Mesenchymal stem cell (in vitro differentiated cells and primary cell): ENCODE measurements around the gene TGFBR2.

Source experiments
- DNase-seq: peaks from one replicate; pipeline ENCODE4 v3.0.0-alpha.2; 2013
- H2AFZ ChIP-seq: one replicate; pipeline ENCODE4 v1.6.1; 2013; ENCODE audit warnings: low read depth, mild to moderate bottlenecking, control low read depth, inconsistent platforms, low read length, moderate library complexity
- H2AK5ac ChIP-seq: 2 replicates; pipeline ENCODE4 v1.6.1; 2013; ENCODE audit warnings: low read length, moderate library complexity, mild to moderate bottlenecking, inconsistent platforms; ENCODE audit not compliant: severe bottlenecking
- H2BK120ac ChIP-seq: one replicate; pipeline ENCODE4 v1.6.1; 2013; ENCODE audit warnings: low read depth, mild to moderate bottlenecking, inconsistent platforms, low read length, moderate library complexity
- H2BK12ac ChIP-seq, 2 experiments: one replicate each; pipeline ENCODE4 v1.6.1; 2013; ENCODE audit warnings: inconsistent platforms in 2 of 2, low read length in 2 of 2, mild to moderate bottlenecking in 2 of 2, moderate library complexity in 2 of 2, control low read depth in 1 of 2
- H2BK15ac ChIP-seq: one replicate; pipeline ENCODE4 v1.6.1; 2013; ENCODE audit warnings: mild to moderate bottlenecking, low read depth, inconsistent platforms; ENCODE audit not compliant: poor library complexity, severe bottlenecking
- H2BK5ac ChIP-seq: 2 replicates; pipeline ENCODE4 v1.6.1; 2013; ENCODE audit warnings: low read depth, mild to moderate bottlenecking, low read length, control low read depth, inconsistent platforms; ENCODE audit not compliant: poor library complexity, severe bottlenecking
- H3K14ac ChIP-seq, 2 experiments: one replicate each; pipeline ENCODE4 v1.6.1; 2013; ENCODE audit warnings: inconsistent platforms in 2 of 2, low read length in 2 of 2, control low read depth in 1 of 2, mild to moderate bottlenecking in 1 of 2, moderate library complexity in 1 of 2
- H3K18ac ChIP-seq, 2 experiments: one replicate each; pipeline ENCODE4 v1.6.1; 2013; ENCODE audit warnings: inconsistent platforms in 2 of 2, low read length in 2 of 2, control low read depth in 1 of 2, low read depth in 1 of 2, mild to moderate bottlenecking in 1 of 2
- H3K23ac ChIP-seq, 2 experiments: one replicate each; pipeline ENCODE4 v1.6.1; 2013; ENCODE audit warnings: inconsistent platforms in 2 of 2, low read length in 2 of 2, mild to moderate bottlenecking in 2 of 2, moderate library complexity in 2 of 2, control low read depth in 1 of 2
- H3K27ac ChIP-seq: 2 replicates; pipeline ENCODE4 v1.5.1; 2013; ENCODE audit warnings: mild to moderate bottlenecking, moderate library complexity, low read length, control low read depth, inconsistent platforms; ENCODE audit not compliant: poor library complexity, severe bottlenecking
- H3K27me3 ChIP-seq, 2 experiments: 2 replicates each; pipeline versions ENCODE4 v1.6.1 to v1.7.0; 2013; ENCODE audit warnings: low read length in 2 of 2, mild to moderate bottlenecking in 2 of 2, moderate library complexity in 2 of 2, control low read depth in 1 of 2, inconsistent platforms in 1 of 2; ENCODE audit not compliant: control insufficient read depth in 1 of 2, insufficient read depth in 1 of 2
- H3K36me3 ChIP-seq, 2 experiments: 2 replicates each; pipeline versions ENCODE4 v1.6.1 to v1.7.0; 2013; ENCODE audit warnings: low read length in 2 of 2, control low read depth in 1 of 2, inconsistent platforms in 1 of 2, low read depth in 1 of 2, mild to moderate bottlenecking in 1 of 2; ENCODE audit not compliant: insufficient read depth in 2 of 2, control insufficient read depth in 1 of 2
- H3K4ac ChIP-seq, 2 experiments: one replicate each; pipeline ENCODE4 v1.6.1; 2013; ENCODE audit warnings: inconsistent platforms in 2 of 2, low read length in 2 of 2, mild to moderate bottlenecking in 2 of 2, moderate library complexity in 2 of 2, control low read depth in 1 of 2, low read depth in 1 of 2
- H3K4me1 ChIP-seq: 2 replicates; pipeline ENCODE4 v1.6.1; 2013; ENCODE audit warnings: low read depth, low read length, control low read depth; ENCODE audit not compliant: control insufficient read depth, insufficient read depth
- H3K4me2 ChIP-seq: 2 replicates; pipeline ENCODE4 v1.6.1; 2013; ENCODE audit warnings: low read length, mild to moderate bottlenecking, inconsistent platforms; ENCODE audit not compliant: poor library complexity, severe bottlenecking
- H3K4me3 ChIP-seq, 2 experiments: 2 replicates each; pipeline versions ENCODE4 v1.5.1 to v1.7.0; 2013; ENCODE audit warnings: low read length in 2 of 2, mild to moderate bottlenecking in 2 of 2, control low read depth in 1 of 2, low read depth in 1 of 2; ENCODE audit not compliant: insufficient read depth in 1 of 2
- H3K79me1 ChIP-seq: replicated peaks from 2 replicates; pipeline ENCODE4 v1.6.1; 2013; ENCODE audit warnings: mild to moderate bottlenecking, control low read depth, low read length, inconsistent platforms; ENCODE audit not compliant: poor library complexity, severe bottlenecking
- H3K9ac ChIP-seq: 2 replicates; pipeline ENCODE4 v1.7.0; 2013; ENCODE audit warnings: mild to moderate bottlenecking, low read length, moderate library complexity
- H3K9me3 ChIP-seq: 2 replicates; pipeline ENCODE4 v1.7.0; 2013; ENCODE audit warnings: mild to moderate bottlenecking, low read length; ENCODE audit not compliant: control insufficient read depth
- H4K8ac ChIP-seq: one replicate; pipeline ENCODE4 v1.6.1; 2013; ENCODE audit warnings: inconsistent platforms, mild to moderate bottlenecking, low read length, moderate library complexity
- H4K91ac ChIP-seq: one replicate; pipeline ENCODE4 v1.6.1; 2013; ENCODE audit warnings: mild to moderate bottlenecking, low read length, inconsistent platforms
- WGBS: methylation state at CpG from one replicate; pipeline ENCODE4 v1.1.7; 2013; ENCODE audit warnings: mixed read lengths; 5-methylcytosine and 5-hydroxymethylcytosine counted together

TGFBR2 gene

DNA sequence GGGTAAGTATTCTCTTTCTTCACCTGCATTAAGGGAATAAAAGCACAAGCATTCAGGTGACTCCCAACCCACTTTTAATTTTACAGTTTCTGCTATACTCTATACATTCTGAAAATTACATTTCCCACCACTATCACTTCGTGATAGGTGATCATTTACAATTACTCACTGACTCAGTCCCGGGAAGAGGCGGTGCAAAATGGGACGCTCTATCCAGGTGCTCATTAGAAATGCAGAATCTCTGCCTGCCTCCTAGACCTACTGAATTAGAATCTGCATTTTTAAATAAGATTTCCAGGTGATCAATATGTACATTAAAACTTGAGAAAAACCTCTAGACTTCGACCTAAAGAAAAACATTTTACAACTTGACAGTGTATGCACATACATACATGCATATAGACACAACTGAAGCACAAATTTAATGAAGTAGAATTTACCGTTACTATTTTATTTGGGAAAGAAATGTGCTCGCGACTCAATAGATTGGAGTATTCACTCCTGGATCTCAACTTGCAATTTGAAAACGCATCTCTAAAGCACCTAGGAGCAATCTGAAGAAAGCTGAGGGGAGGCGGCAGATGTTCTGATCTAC, 598 bp upstream of the TGFBR2 start:
- Histone ChIP-seq H3K4me1 (peaks cover 5% of the 10 kb centered on the region), H4K8ac (no peak overlapping the region), H3K27me3 (no peaks in the 10 kb centered on the region), H3K27ac (peak overlapping the region; percentile 84), H3K18ac (no peak overlapping the region), H3K36me3 (peaks cover 0 to 11% of the 10 kb centered on the region in 2 experiments), H2BK120ac (no peak overlapping the region), H2BK5ac (peak overlapping the region; percentile 62), H3K9ac (peak overlapping the region; percentile 97), H2BK15ac (no peak overlapping the region), H3K23ac (no peak overlapping the region), H3K4me3 (peak overlapping the region in 1 of 2 experiments; percentile 94), H4K91ac (no peak overlapping the region), H3K9me3 (no peaks in the 10 kb centered on the region), H2AK5ac (peak overlapping the region; percentile 43), H2AFZ (no peak overlapping the region), H3K79me1 (peaks cover 1% of the 10 kb centered on the region), H2BK12ac (peak overlapping the region in 1 of 2 experiments; percentile 21), H3K4me2 (peak overlapping the region; percentile 70), H3K4ac (peak overlapping the region in 1 of 2 experiments; percentile 2), H3K14ac (no peak overlapping the region)
- DNase-seq = no peak
- WGBS = 38% methylated on average over 7 of the region's 10 CpGs

DNA sequence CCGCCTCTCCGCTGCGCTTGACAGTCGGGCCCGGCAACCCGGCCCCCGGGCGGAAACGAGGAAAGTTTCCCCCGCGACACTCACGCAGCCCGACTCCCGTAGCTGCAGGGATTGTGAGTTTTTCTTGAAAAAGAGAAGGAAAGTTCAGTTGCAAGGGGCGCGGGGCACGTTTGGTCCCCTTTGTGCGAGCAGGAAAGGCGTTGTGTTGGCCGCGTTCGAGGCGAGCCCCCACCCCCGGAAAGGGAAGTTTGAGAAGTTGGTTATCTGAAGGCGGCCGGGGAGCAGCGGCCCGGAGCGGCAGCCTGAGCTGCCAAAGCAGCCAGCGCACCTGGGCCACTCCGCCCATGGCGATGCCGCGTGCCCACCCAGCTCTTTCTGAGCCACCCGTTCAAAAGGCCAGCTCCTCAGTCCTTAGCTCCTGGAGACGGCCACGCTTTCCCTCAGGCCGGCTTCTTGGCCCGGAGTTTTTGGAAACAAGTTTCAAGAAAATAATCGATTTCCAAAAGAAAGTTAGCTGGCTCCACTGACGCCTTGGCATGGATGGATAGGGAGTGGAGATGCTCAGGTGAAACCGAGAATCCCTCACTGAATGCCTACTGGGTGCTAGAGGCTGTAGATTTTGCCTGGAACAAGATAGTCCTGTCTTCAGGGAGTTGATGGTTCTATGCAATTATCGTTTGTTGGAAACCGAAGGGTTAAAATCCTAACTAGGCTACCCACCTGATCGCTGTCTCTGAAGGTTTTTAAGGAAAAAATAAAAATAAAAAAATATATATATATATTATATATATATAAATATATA, 832 bp downstream of the TGFBR2 start:
- Histone ChIP-seq H3K27ac (peak overlapping the region; percentile 81), H3K79me1 (peaks cover 1% of the 10 kb centered on the region), H3K4ac (peak overlapping the region; percentile 100), H3K9ac (peak overlapping the region; percentile 97), H3K4me1 (peaks cover 7% of the 10 kb centered on the region), H2BK12ac (peak overlapping the region; percentile 77 to 98), H3K14ac (peak overlapping the region; percentile 74 to 100), H4K8ac (peak overlapping the region; percentile 100), H2AFZ (no peak overlapping the region), H2BK120ac (peak overlapping the region; percentile 99), H2BK15ac (peak overlapping the region; percentile 100), H2BK5ac (peak overlapping the region; percentile 98), H3K4me2 (peak overlapping the region; percentile 88), H3K18ac (peak overlapping the region; percentile 100), H3K36me3 (peaks cover 0 to 13% of the 10 kb centered on the region in 2 experiments), H3K23ac (peak overlapping the region; percentile 100), H3K27me3 (no peaks in the 10 kb centered on the region), H2AK5ac (peak overlapping the region; percentile 93), H3K9me3 (no peaks in the 10 kb centered on the region), H3K4me3 (peak overlapping the region; percentile 94 to 99), H4K91ac (peak overlapping the region; percentile 100)
- 2% methylated on average over 42 of the region's 45 CpGs for WGBS
- DNase-seq = peak; percentile 50

DNA sequence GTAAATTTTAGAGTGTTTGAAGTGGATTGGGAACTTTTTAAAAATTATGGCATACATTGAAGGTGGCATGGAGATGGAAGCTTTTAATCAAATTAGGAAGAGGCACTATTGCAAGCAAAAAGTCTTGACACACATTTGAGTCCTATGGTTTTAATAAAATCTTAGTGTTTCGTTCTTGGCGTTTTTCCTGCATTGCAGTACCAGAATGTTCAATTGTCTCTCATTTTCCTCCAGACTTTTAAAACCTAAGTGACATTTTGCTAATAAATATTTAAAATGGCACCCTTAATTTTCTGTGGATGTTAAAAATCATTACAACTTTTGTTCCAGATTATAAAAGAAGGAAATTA, 2.2 kb downstream of the TGFBR2 start:
- Histone ChIP-seq H2BK120ac (no peak overlapping the region), H2BK5ac (no peak overlapping the region), H3K9me3 (no peaks in the 10 kb centered on the region), H3K4ac (no peak overlapping the region), H4K8ac (no peak overlapping the region), H2AK5ac (no peak overlapping the region), H3K14ac (no peak overlapping the region), H3K23ac (no peak overlapping the region), H3K27me3 (no peaks in the 10 kb centered on the region), H2BK12ac (no peak overlapping the region), H3K4me2 (peak overlapping the region; percentile 36), H3K4me3 (peak overlapping the region in 1 of 2 experiments; percentile 86), H3K4me1 (peaks cover 10% of the 10 kb centered on the region), H2BK15ac (no peak overlapping the region), H3K79me1 (peaks cover 1% of the 10 kb centered on the region), H4K91ac (no peak overlapping the region), H3K27ac (no peak overlapping the region), H3K18ac (no peak overlapping the region), H2AFZ (no peak overlapping the region), H3K36me3 (peaks cover 0 to 13% of the 10 kb centered on the region in 2 experiments), H3K9ac (peak overlapping the region; percentile 88)
- no peak for DNase-seq
- no CpG with 5 or more reads among the region's 2 CpGs for WGBS
